Panc1 (cell line): ENCODE results near the gene NEMP1.
"Not testable (repeated sequence)": the region's sequence is repeated elsewhere in the genome, so short reads cannot be mapped to it uniquely, and the experiment has no call there.

Source experiments
- POLR2AphosphoS5 ChIP-seq: IDR thresholded peaks from 2 replicates; pipeline ENCODE4 v1.6.1; 2012; ENCODE audit warnings: mild to moderate bottlenecking, low read depth, low read length, moderate library complexity
- SIN3A ChIP-seq: IDR thresholded peaks from 2 replicates; pipeline ENCODE4 v1.6.1; 2012; ENCODE audit warnings: low read depth, mild to moderate bottlenecking, low read length, moderate library complexity, borderline replicate concordance; ENCODE audit not compliant: insufficient read depth
- TF ChIP-seq, protein P1 (sequence below): fragments of 450-650 bp; IDR thresholded peaks from 2 replicates; pipeline ENCODE4 v1.5.1; 2017; ENCODE audit warnings: mild to moderate bottlenecking

- TF ChIP-seq POLR2AphosphoS5, SIN3A: not testable (repeated sequence)
- TF ChIP-seq, protein P1, sequence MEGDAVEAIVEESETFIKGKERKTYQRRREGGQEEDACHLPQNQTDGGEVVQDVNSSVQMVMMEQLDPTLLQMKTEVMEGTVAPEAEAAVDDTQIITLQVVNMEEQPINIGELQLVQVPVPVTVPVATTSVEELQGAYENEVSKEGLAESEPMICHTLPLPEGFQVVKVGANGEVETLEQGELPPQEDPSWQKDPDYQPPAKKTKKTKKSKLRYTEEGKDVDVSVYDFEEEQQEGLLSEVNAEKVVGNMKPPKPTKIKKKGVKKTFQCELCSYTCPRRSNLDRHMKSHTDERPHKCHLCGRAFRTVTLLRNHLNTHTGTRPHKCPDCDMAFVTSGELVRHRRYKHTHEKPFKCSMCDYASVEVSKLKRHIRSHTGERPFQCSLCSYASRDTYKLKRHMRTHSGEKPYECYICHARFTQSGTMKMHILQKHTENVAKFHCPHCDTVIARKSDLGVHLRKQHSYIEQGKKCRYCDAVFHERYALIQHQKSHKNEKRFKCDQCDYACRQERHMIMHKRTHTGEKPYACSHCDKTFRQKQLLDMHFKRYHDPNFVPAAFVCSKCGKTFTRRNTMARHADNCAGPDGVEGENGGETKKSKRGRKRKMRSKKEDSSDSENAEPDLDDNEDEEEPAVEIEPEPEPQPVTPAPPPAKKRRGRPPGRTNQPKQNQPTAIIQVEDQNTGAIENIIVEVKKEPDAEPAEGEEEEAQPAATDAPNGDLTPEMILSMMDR = not testable (repeated sequence)
Measured at GRCh38 chr12:57018353-57018752, 60.2 kb downstream of the NEMP1 start.
